Measurements from ENCODE around the gene SNTA1. TPM values are rescaled to one million over a fixed set of nuclear protein-coding genes. Genes with fewer than 3 reads are reported as not detected.

SNTA1 gene
- total RNA-seq, 1 donor from 2014 or later = 7.1 TPM

GRCh38 chr20:33411242-33411641 is 32.3 kb downstream of the SNTA1 start:
- Histone ChIP-seq H3K79me2 (ENCODE audit: insufficient read depth, low read length) (no peaks in the 10 kb centered on the region), H3K9ac (ENCODE audit: low read length) (no peak overlapping the region), H3K4me3 (ENCODE audit: insufficient read depth, low read depth, low read length) (no peak overlapping the region), H3K4me2 (ENCODE audit: low read length) (no peak overlapping the region), H3K27ac (ENCODE audit: low read depth, low read length) (no peak overlapping the region), H3K36me3 (ENCODE audit: insufficient read depth, low read length) (peaks cover 3% of the 10 kb centered on the region), H4K20me1 (ENCODE audit: insufficient read depth, low read length) (no peaks in the 10 kb centered on the region), H3K9me3 (ENCODE audit: insufficient read depth, low read depth, low read length) (peaks cover 3% of the 10 kb centered on the region), H2AFZ (ENCODE audit: low read depth, low read length) (no peak overlapping the region), H3K4me1 (ENCODE audit: insufficient read depth, low read length) (no peaks in the 10 kb centered on the region), H3K27me3 (ENCODE audit: insufficient read depth, low read length) (no peaks in the 10 kb centered on the region)
- TF ChIP-seq EZH2 (IDR thresholded peaks at IDR 0.05; ENCODE audit: insufficient read depth, low read length) (no peak), CTCF (IDR thresholded peaks at IDR 0.05; ENCODE audit: insufficient read depth, low read depth, low read length) (no peak)
- FAIRE-seq (no peak), DNase-seq (ENCODE audit: low read depth) (no peak)
- peaks cover 16% of the 10 kb centered on the region for H3K36me3 Mint-ChIP-seq (ENCODE audit: low read depth, unreplicated experiment)
- H3K4me3 Mint-ChIP-seq (ENCODE audit: unreplicated experiment) = no peak overlapping the region
- H3K27me3 Mint-ChIP-seq (ENCODE audit: low read depth, unreplicated experiment) = no peaks in the 10 kb centered on the region
- peaks cover 3% of the 10 kb centered on the region for H3K9me3 Mint-ChIP-seq (ENCODE audit: unreplicated experiment)
- H3K4me1 Mint-ChIP-seq (ENCODE audit: low read depth, unreplicated experiment) = peaks cover 10% of the 10 kb centered on the region
- H3K27ac Mint-ChIP-seq (ENCODE audit: unreplicated experiment) = no peak overlapping the region

GRCh38 chr20:33410081-33410742 is 33.4 kb downstream of the SNTA1 start:
- Histone ChIP-seq H3K27me3 (ENCODE audit: insufficient read depth, low read length) (no peaks in the 10 kb centered on the region), H3K4me3 (ENCODE audit: insufficient read depth, low read depth, low read length) (no peak overlapping the region), H2AFZ (ENCODE audit: low read depth, low read length) (no peak overlapping the region), H3K9ac (ENCODE audit: low read length) (no peak overlapping the region), H3K4me2 (ENCODE audit: low read length) (no peak overlapping the region), H3K9me3 (ENCODE audit: insufficient read depth, low read depth, low read length) (peaks cover 3% of the 10 kb centered on the region), H3K36me3 (ENCODE audit: insufficient read depth, low read length) (peaks cover 3% of the 10 kb centered on the region), H3K79me2 (ENCODE audit: insufficient read depth, low read length) (no peaks in the 10 kb centered on the region), H3K4me1 (ENCODE audit: insufficient read depth, low read length) (no peaks in the 10 kb centered on the region), H3K27ac (ENCODE audit: low read depth, low read length) (no peak overlapping the region), H4K20me1 (ENCODE audit: insufficient read depth, low read length) (no peaks in the 10 kb centered on the region)
- H3K27ac Mint-ChIP-seq (ENCODE audit: unreplicated experiment) = peak overlapping the region; percentile 18
- no peak for FAIRE-seq
- H3K4me3 Mint-ChIP-seq (ENCODE audit: unreplicated experiment) = no peak overlapping the region
- H3K27me3 Mint-ChIP-seq (ENCODE audit: low read depth, unreplicated experiment) = no peaks in the 10 kb centered on the region
- TF ChIP-seq CTCF (IDR thresholded peaks at IDR 0.05; ENCODE audit: insufficient read depth, low read depth, low read length) (no peak), EZH2 (IDR thresholded peaks at IDR 0.05; ENCODE audit: insufficient read depth, low read length) (no peak)
- H3K9me3 Mint-ChIP-seq (ENCODE audit: unreplicated experiment) = peaks cover 3% of the 10 kb centered on the region
- DNase-seq (ENCODE audit: low read depth) = no peak
- peaks cover 16% of the 10 kb centered on the region for H3K36me3 Mint-ChIP-seq (ENCODE audit: low read depth, unreplicated experiment)
- peaks cover 10% of the 10 kb centered on the region for H3K4me1 Mint-ChIP-seq (ENCODE audit: low read depth, unreplicated experiment)

All from astrocyte (in vitro differentiated cells and primary cell).